ENCODE measurements around the gene CRYBA2. TPM values are rescaled to one million over a fixed set of nuclear protein-coding genes. Genes with fewer than 3 reads are reported as not detected.

The CRYBA2 gene
- total RNA-seq, 1 experiment from 2014 or later: 0.59 TPM

DNA sequence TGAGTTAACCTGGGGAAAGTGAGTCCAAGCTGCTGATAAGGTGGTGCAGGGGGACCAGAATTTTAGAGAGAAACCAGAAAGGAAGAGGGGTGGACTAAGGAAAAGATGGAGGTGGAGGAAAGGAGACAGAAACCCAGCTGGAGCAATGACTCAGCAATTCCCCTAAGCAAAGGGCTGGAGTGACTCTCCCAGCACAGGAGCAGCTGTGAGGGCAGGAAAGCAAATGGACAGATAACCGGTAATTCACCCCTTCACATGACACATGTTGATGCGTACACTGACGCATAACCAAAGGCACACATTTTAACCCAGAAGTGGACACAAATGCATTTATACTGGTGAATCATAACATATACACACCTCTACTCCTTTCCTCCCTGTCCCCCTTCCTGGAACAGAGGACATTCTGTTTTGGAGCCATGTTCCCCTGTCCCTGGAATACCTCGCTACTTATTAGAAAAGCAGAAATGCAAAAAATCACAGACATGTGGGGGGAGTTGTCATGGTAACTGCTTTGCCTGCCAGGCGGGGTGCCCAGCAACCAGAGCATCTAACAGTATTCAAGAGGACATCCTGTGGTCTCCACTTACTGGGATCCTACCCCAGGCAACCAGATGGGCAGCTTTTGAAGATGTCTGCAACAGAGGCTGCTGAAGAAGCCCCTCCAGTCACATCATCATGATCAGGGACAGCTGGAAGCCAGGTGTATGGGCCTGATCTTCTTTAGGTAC is 29.0 kb downstream of the CRYBA2 start:
- Histone ChIP-seq H3K4me3 (ENCODE audit: low read depth, low read length) (no peak overlapping the region), H3K36me3 (ENCODE audit: control insufficient read depth, insufficient read depth, low read length) (no peaks in the 10 kb centered on the region), H3K9me3 (no peaks in the 10 kb centered on the region), H3K27me3 (replicated peaks; ENCODE audit: control insufficient read depth, insufficient read depth, low read length) (peaks cover 5% of the 10 kb centered on the region), H3K4me1 (peaks cover 34% of the 10 kb centered on the region)
- Mint-ChIP-seq H3K27ac (ENCODE audit: unreplicated experiment) (peak overlapping the region; percentile 6), H3K36me3 (ENCODE audit: insufficient read depth, unreplicated experiment) (peaks cover 8% of the 10 kb centered on the region), H3K4me1 (ENCODE audit: low read depth, unreplicated experiment) (peaks cover 16% of the 10 kb centered on the region), H3K4me3 (ENCODE audit: unreplicated experiment) (no peak overlapping the region), H3K9me3 (ENCODE audit: unreplicated experiment) (no peaks in the 10 kb centered on the region), H3K27me3 (ENCODE audit: insufficient read depth, unreplicated experiment) (peaks cover 21% of the 10 kb centered on the region)
- BruUV-seq (replicated peaks): no TSS peak
- intact Hi-C loops (cut with micrococcal nuclease; ENCODE audit: unreplicated experiment): loop anchor here (5.0 to 10.0 kb wide), 2 partner anchors 67 to 249 kb away; partner anchors contain the start of gene TTLL4
- POLR2A ChIA-PET: no interaction called here
- no peak for DNase-seq
- TF ChIP-seq, protein P1, sequence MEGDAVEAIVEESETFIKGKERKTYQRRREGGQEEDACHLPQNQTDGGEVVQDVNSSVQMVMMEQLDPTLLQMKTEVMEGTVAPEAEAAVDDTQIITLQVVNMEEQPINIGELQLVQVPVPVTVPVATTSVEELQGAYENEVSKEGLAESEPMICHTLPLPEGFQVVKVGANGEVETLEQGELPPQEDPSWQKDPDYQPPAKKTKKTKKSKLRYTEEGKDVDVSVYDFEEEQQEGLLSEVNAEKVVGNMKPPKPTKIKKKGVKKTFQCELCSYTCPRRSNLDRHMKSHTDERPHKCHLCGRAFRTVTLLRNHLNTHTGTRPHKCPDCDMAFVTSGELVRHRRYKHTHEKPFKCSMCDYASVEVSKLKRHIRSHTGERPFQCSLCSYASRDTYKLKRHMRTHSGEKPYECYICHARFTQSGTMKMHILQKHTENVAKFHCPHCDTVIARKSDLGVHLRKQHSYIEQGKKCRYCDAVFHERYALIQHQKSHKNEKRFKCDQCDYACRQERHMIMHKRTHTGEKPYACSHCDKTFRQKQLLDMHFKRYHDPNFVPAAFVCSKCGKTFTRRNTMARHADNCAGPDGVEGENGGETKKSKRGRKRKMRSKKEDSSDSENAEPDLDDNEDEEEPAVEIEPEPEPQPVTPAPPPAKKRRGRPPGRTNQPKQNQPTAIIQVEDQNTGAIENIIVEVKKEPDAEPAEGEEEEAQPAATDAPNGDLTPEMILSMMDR (IDR thresholded peaks at IDR 0.05; ENCODE audit: insufficient read depth in 1 of 2, low read depth in 1 of 2, low read length in 1 of 2, severe bottlenecking in 1 of 2, unreplicated experiment in 1 of 2): no peak
- CTCF ChIA-PET: interaction anchor here (0.5 to 0.6 kb wide), 2 partner anchors 305 to 665 kb away, joined by 3 read pairs; partner anchors contain the start of genes BCS1L and ZNF142

DNA sequence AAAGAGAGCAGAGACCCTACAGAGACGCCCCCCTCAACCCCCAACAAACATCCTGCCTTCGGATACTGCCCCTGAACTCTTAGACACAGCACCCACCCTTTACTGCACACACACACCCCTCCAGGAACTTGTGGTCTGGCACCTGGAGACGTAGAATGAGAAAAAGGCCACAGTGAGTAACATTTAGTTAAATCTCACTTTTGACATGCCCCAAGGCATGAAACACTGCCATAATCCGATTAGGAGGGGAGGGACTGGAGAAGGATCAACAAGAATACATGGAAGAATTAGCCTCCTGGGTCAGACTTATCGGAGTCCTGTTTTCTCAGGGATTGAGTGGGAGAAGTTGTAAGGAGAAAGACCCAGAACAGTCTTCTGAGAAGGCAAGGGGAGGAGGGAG is 29.6 kb downstream of the CRYBA2 start:
- Mint-ChIP-seq H3K27me3 (ENCODE audit: insufficient read depth, unreplicated experiment) (peaks cover 18% of the 10 kb centered on the region), H3K9me3 (ENCODE audit: unreplicated experiment) (no peaks in the 10 kb centered on the region), H3K4me1 (ENCODE audit: low read depth, unreplicated experiment) (peaks cover 16% of the 10 kb centered on the region), H3K4me3 (ENCODE audit: unreplicated experiment) (peak overlapping the region; percentile 72), H3K36me3 (ENCODE audit: insufficient read depth, unreplicated experiment) (peaks cover 8% of the 10 kb centered on the region), H3K27ac (ENCODE audit: unreplicated experiment) (peak overlapping the region; percentile 6)
- H3K27me3 ChIP-seq (replicated peaks; ENCODE audit: control insufficient read depth, insufficient read depth, low read length): peaks cover 5% of the 10 kb centered on the region
- H3K36me3 ChIP-seq (ENCODE audit: control insufficient read depth, insufficient read depth, low read length): no peaks in the 10 kb centered on the region
- BruUV-seq (replicated peaks): no TSS peak
- H3K4me3 ChIP-seq (ENCODE audit: low read depth, low read length): no peak overlapping the region
- ChIA-PET CTCF (interaction anchor here (0.5 kb wide), 1 partner anchor 304 kb away, joined by 3 read pairs; the partner anchor contains the start of genes BCS1L and ZNF142), POLR2A (no interaction called here)
- intact Hi-C loops (cut with micrococcal nuclease; ENCODE audit: unreplicated experiment): loop anchor here (2.0 to 10.0 kb wide), 3 partner anchors 17 to 249 kb away; partner anchors contain the start of gene TTLL4
- no peak for DNase-seq
- TF ChIP-seq, protein P1 (IDR thresholded peaks at IDR 0.05; ENCODE audit: insufficient read depth in 1 of 2, low read depth in 1 of 2, low read length in 1 of 2, severe bottlenecking in 1 of 2, unreplicated experiment in 1 of 2): no peak
- H3K9me3 ChIP-seq: no peaks in the 10 kb centered on the region
- H3K4me1 ChIP-seq: peaks cover 38% of the 10 kb centered on the region

DNA sequence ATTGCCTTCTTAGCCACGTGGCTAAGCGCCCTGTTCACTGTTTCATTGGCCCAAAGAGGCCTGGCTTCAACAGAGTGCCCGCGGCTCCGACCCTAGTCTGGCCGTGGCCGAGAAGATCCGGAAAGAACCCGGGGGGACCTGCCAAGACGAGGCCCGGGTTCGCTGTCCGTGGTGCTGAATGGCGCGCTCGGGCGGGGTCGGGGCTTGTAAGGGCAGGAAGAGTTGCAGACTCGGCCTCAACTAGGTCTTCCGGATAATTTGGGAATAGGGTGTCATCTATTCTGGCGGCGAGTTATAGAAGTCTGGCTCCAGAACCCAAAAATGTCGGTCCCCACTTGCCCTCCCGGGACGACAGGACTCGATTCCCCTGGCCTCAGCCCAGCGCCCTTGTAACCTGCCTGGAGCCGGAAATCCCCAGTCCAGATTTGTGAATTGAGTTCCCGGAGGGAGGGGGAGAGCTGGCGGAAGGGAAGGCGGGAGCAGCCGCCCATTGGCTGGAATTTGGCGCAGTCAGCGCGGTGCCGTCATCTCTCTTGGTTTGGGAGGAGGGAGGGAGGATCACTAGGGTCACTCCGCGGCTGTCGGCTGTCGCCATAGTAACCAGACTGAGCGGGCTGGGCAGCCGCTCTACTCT is 30.2 kb downstream of the CRYBA2 start:
- intact Hi-C loops (cut with micrococcal nuclease; ENCODE audit: unreplicated experiment): loop anchor here (2.0 to 10.0 kb wide), 3 partner anchors 18 to 248 kb away; partner anchors contain the start of gene TTLL4
- CTCF ChIA-PET: no interaction called here
- peaks cover 5% of the 10 kb centered on the region for H3K27me3 ChIP-seq (replicated peaks; ENCODE audit: control insufficient read depth, insufficient read depth, low read length)

More for the DNA sequence above, 30.2 kb downstream of the CRYBA2 start:
- H3K36me3 ChIP-seq (ENCODE audit: control insufficient read depth, insufficient read depth, low read length): no peaks in the 10 kb centered on the region
- peaks cover 14% of the 10 kb centered on the region for H3K27me3 Mint-ChIP-seq (ENCODE audit: insufficient read depth, unreplicated experiment)
- no peaks in the 10 kb centered on the region for H3K9me3 Mint-ChIP-seq (ENCODE audit: unreplicated experiment)
- TF ChIP-seq, protein P1 (IDR thresholded peaks at IDR 0.05; ENCODE audit: insufficient read depth in 1 of 2, low read depth in 1 of 2, low read length in 1 of 2, severe bottlenecking in 1 of 2, unreplicated experiment in 1 of 2): no peak
- DNase-seq: peak; percentile 93
- H3K9me3 ChIP-seq: no peaks in the 10 kb centered on the region
- peak overlapping the region; percentile 34 for H3K4me3 ChIP-seq (ENCODE audit: low read depth, low read length)
- H3K36me3 Mint-ChIP-seq (ENCODE audit: insufficient read depth, unreplicated experiment): peaks cover 8% of the 10 kb centered on the region
- POLR2A ChIA-PET: no interaction called here
- H3K4me1 ChIP-seq: peaks cover 38% of the 10 kb centered on the region
- no TSS peak for BruUV-seq (replicated peaks)
- peak overlapping the region; percentile 6 for H3K27ac Mint-ChIP-seq (ENCODE audit: unreplicated experiment)
- peak overlapping the region; percentile 72 for H3K4me3 Mint-ChIP-seq (ENCODE audit: unreplicated experiment)
- peaks cover 16% of the 10 kb centered on the region for H3K4me1 Mint-ChIP-seq (ENCODE audit: low read depth, unreplicated experiment)
